Activated T-helper 1 cell treated with Interleukin-2 at 50 U/mL for 16 hours (primary cell): Measurements from ENCODE around the gene SUMF1.
"Not testable (repeated sequence)": the region's sequence is repeated elsewhere in the genome, so short reads cannot be mapped to it uniquely, and the experiment has no call there.

Experiments used
- DNase-seq: peaks from one replicate; pipeline ENCODE4 v3.0.0-alpha.2; 2020; ENCODE audit warnings: low read depth

Gene SUMF1

GRCh38 chr3:4460334-4460733 lies 6.7 kb downstream of the SUMF1 start:
- DNase-seq, result no peak

GRCh38 chr3:4458961-4459360 lies 8.1 kb downstream of the SUMF1 start:
- DNase-seq, result no peak

- not testable (repeated sequence) for DNase-seq
These were observed 10.3 kb downstream of the SUMF1 start for GRCh38 chr3:4456780-4457179.

- no peak for DNase-seq
These were observed 12.9 kb downstream of the SUMF1 start for GRCh38 chr3:4454142-4454541.

- DNase-seq, result no peak
These were observed 17.8 kb downstream of the SUMF1 start for GRCh38 chr3:4449043-4449805.

- DNase-seq, result no peak
These were observed 18.9 kb downstream of the SUMF1 start for GRCh38 chr3:4448187-4448586.

- DNase-seq, result no peak
These were observed 19.6 kb downstream of the SUMF1 start for GRCh38 chr3:4447295-4447999.

GRCh38 chr3:4440951-4441350 lies 26.1 kb downstream of the SUMF1 start:
- DNase-seq, result no peak

GRCh38 chr3:4438296-4438695 lies 28.8 kb downstream of the SUMF1 start:
- DNase-seq, result no peak

- no peak for DNase-seq
These were observed 34.8 kb downstream of the SUMF1 start for GRCh38 chr3:4432259-4432658.

GRCh38 chr3:4429648-4430350 lies 37.3 kb downstream of the SUMF1 start:
- DNase-seq, result no peak

- DNase-seq, result no peak
These were observed 40.2 kb downstream of the SUMF1 start for GRCh38 chr3:4426782-4427344.

GRCh38 chr3:4426261-4426781 lies 40.7 kb downstream of the SUMF1 start:
- DNase-seq, result no peak

- DNase-seq, result no peak
These were observed 41.4 kb downstream of the SUMF1 start for GRCh38 chr3:4425707-4426106.

GRCh38 chr3:4425055-4425454 lies 42.0 kb downstream of the SUMF1 start:
- DNase-seq, result no peak

- DNase-seq, result no peak
These were observed 45.9 kb downstream of the SUMF1 start for GRCh38 chr3:4421121-4421520.

GRCh38 chr3:4419920-4420319 lies 47.1 kb downstream of the SUMF1 start:
- no peak for DNase-seq

- no peak for DNase-seq
These were observed 47.7 kb downstream of the SUMF1 start for GRCh38 chr3:4419386-4419785.

GRCh38 chr3:4418156-4418555 lies 48.9 kb downstream of the SUMF1 start:
- no peak for DNase-seq

- DNase-seq, result no peak
These were observed 49.6 kb downstream of the SUMF1 start for GRCh38 chr3:4417449-4417848.

GRCh38 chr3:4416961-4417360 lies 50.1 kb downstream of the SUMF1 start:
- DNase-seq, result no peak

GRCh38 chr3:4416427-4416945 lies 50.6 kb downstream of the SUMF1 start:
- DNase-seq, result no peak
